Progenitor cell of endocrine pancreas (in vitro differentiated cells): ENCODE data around the gene RITA1. TPM values are rescaled to one million over a fixed set of nuclear protein-coding genes. Genes with fewer than 3 reads are reported as not detected.
"Not testable (repeated sequence)": the region's sequence is repeated elsewhere in the genome, so short reads cannot be mapped to it uniquely, and the experiment has no call there.

Experiments used
- DNase-seq: peaks from one replicate; pipeline ENCODE4 v3.0.0; 2021; ENCODE audit warnings: low spot score; ENCODE audit not compliant: unreplicated experiment
- H3K27ac Mint-ChIP-seq: 2 replicates; pipeline ENCODE4 v1.8.0; 2021; ENCODE audit warnings: mild to moderate bottlenecking, moderate library complexity, mixed read lengths
- H3K27me3 Mint-ChIP-seq: 2 replicates; pipeline ENCODE4 v1.8.0; 2021; ENCODE audit warnings: mixed read lengths
- H3K36me3 Mint-ChIP-seq: 2 replicates; pipeline ENCODE4 v1.8.0; 2022; ENCODE audit warnings: mixed read lengths; ENCODE audit not compliant: insufficient read depth
- H3K4me1 Mint-ChIP-seq: 2 replicates; pipeline ENCODE4 v1.8.0; 2021; ENCODE audit warnings: low read depth, mixed read lengths
- H3K4me3 Mint-ChIP-seq: 2 replicates; pipeline ENCODE4 v1.8.0; 2021; ENCODE audit warnings: low read depth, mild to moderate bottlenecking, moderate library complexity, mixed read lengths
- H3K9me3 Mint-ChIP-seq: 2 replicates; pipeline ENCODE4 v1.8.0; 2021; ENCODE audit warnings: low read depth, mixed read lengths
- total RNA-seq: library from RNA; stranded (reverse); gene quantifications from 2 replicates; pipeline ENCODE4 v1.2.1, GENCODE V29; 2021
- TF ChIP-seq, protein P1 (sequence below): fragments of 200-600 bp; sonication (generic); IDR thresholded peaks from one replicate; pipeline ENCODE4 v1.5.0; 2021; ENCODE audit warnings: antibody characterized with exemption, mild to moderate bottlenecking; ENCODE audit not compliant: unreplicated experiment

Gene RITA1
- total RNA-seq, 1 donor from 2014 or later, result 16.2 TPM

- Mint-ChIP-seq H3K4me1 (peaks cover 2% of the 10 kb centered on the region), H3K27me3 (no peaks in the 10 kb centered on the region), H3K27ac (no peak overlapping the region), H3K9me3 (peaks cover 4% of the 10 kb centered on the region), H3K36me3 (peaks cover 4% of the 10 kb centered on the region), H3K4me3 (no peak overlapping the region)
- DNase-seq, result no peak
- TF ChIP-seq, protein P1, sequence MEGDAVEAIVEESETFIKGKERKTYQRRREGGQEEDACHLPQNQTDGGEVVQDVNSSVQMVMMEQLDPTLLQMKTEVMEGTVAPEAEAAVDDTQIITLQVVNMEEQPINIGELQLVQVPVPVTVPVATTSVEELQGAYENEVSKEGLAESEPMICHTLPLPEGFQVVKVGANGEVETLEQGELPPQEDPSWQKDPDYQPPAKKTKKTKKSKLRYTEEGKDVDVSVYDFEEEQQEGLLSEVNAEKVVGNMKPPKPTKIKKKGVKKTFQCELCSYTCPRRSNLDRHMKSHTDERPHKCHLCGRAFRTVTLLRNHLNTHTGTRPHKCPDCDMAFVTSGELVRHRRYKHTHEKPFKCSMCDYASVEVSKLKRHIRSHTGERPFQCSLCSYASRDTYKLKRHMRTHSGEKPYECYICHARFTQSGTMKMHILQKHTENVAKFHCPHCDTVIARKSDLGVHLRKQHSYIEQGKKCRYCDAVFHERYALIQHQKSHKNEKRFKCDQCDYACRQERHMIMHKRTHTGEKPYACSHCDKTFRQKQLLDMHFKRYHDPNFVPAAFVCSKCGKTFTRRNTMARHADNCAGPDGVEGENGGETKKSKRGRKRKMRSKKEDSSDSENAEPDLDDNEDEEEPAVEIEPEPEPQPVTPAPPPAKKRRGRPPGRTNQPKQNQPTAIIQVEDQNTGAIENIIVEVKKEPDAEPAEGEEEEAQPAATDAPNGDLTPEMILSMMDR, result no peak
Measured at GRCh38 chr12:113201187-113202177, 16.0 kb downstream of the RITA1 start.

DNA sequence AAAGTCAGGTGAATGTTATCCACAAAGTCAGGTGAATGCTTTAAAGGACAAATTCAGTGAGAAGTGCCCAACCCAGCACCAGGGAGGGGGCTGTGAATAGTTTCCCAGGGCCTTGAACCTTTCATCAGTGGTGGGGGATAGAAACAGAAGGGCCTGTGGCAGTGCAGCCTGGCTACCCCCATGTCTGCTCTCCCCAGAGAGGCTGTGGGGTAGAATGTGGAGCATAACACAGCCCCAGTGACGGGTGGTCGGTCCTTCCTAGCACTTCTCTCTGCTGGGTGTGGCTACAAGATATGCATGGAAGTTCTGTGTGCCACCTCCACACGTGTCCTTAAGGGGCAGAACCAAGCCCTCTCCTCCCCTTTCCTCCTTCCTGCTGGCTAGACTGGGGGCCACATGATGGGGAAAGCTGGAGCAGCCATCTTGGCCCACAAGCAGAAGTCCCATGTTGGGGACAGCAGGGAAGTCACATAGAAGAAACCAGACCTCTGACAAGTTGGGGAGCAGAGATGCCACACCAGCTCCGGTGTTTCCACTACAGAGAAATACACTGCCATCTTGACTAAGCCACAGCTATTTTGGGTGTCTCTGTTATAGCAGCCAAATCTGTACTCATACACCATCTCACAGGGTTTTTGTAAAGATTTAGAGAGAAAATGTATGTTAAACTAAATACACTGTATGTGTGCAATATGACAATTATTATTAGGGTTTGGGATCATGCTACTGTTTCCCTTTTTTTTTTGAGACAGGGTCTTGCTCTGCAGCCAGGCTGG lies 17.0 kb downstream of the RITA1 start:
- TF ChIP-seq, protein P1, result no peak
- Mint-ChIP-seq H3K9me3 (peaks cover 6% of the 10 kb centered on the region), H3K27me3 (no peaks in the 10 kb centered on the region), H3K4me1 (peaks cover 2% of the 10 kb centered on the region), H3K27ac (no peak overlapping the region), H3K36me3 (peaks cover 8% of the 10 kb centered on the region), H3K4me3 (no peak overlapping the region)
- no peak for DNase-seq

GRCh38 chr12:113203852-113204760 lies 18.6 kb downstream of the RITA1 start:
- Mint-ChIP-seq H3K9me3 (peaks cover 6% of the 10 kb centered on the region), H3K27ac (no peak overlapping the region), H3K4me3 (no peak overlapping the region), H3K4me1 (peaks cover 2% of the 10 kb centered on the region), H3K36me3 (peaks cover 11% of the 10 kb centered on the region), H3K27me3 (no peaks in the 10 kb centered on the region)
- no peak for DNase-seq
- TF ChIP-seq, protein P1, result no peak

DNA sequence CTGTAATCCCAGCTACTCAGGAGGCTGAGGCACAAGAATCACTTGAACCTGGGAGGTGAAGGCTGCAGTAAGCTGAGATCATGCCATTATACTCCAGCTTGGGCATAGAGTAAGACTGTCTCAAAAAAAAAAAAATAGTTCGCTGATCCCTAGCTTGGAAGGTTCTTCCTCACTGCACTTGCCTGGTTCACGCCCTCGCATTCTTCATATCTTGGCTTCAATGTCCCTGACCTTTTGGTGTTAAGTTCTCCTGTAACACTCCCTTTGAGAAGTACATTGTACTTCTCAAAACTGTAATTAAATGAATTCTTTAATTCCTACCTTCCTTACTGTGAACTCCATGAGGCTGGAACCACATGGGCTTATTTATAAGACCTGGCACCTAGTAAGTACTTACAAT lies 19.3 kb downstream of the RITA1 start:
- peaks cover 2% of the 10 kb centered on the region for H3K4me1 Mint-ChIP-seq
- no peak for DNase-seq
- TF ChIP-seq, protein P1, result no peak
- H3K4me3 Mint-ChIP-seq, result no peak overlapping the region
- H3K36me3 Mint-ChIP-seq, result peaks cover 11% of the 10 kb centered on the region
- H3K27ac Mint-ChIP-seq, result no peak overlapping the region
- H3K9me3 Mint-ChIP-seq, result peaks cover 6% of the 10 kb centered on the region
- no peaks in the 10 kb centered on the region for H3K27me3 Mint-ChIP-seq

- H3K9me3 Mint-ChIP-seq, result not testable (repeated sequence)
- Mint-ChIP-seq H3K27ac (peak overlapping the region; percentile 84), H3K36me3 (peaks cover 11% of the 10 kb centered on the region)
Measured at GRCh38 chr12:113206802-113207201, 21.3 kb downstream of the RITA1 start.

More at GRCh38 chr12:113206802-113207201, 21.3 kb downstream of the RITA1 start:
- not testable (repeated sequence) for H3K4me1 Mint-ChIP-seq, H3K27me3 Mint-ChIP-seq, DNase-seq, H3K4me3 Mint-ChIP-seq
